ENCODE results near the gene SETD2. TPM values are rescaled to one million over a fixed set of nuclear protein-coding genes. Genes with fewer than 3 reads are reported as not detected.
"Not testable (repeated sequence)": the region's sequence is repeated elsewhere in the genome, so short reads cannot be mapped to it uniquely, and the experiment has no call there.

The SETD2 gene
- total RNA-seq, 1 donor from 2014 or later = 41.5 TPM

DNA sequence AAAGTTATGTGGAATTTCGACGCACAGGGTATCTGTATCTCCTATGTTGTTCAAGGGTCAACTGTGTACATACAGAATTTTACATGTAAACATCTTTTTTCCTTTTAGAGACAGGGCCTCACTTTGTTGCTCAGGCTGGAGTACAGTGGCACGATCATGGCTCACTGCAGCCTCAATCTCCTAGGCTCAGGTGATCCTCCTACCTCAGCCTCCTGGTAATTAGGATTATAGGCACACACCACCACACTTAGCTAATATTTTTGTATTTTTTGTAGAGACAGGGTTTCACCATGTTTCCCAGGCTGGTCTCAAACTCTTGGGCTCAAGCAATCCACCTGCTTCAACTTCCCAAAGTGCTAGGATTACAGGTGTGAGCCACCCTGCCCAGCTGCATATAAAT lies 97.7 kb downstream of the SETD2 start:
- H3K4me1 Mint-ChIP-seq; DNase-seq; H3K27ac Mint-ChIP-seq; intact Hi-C loops (cut with micrococcal nuclease); H3K4me3 Mint-ChIP-seq; H3K9me3 Mint-ChIP-seq; H3K27me3 Mint-ChIP-seq: not testable (repeated sequence)
- H3K36me3 Mint-ChIP-seq (ENCODE audit: low read depth) = peaks cover 33% of the 10 kb centered on the region

DNA sequence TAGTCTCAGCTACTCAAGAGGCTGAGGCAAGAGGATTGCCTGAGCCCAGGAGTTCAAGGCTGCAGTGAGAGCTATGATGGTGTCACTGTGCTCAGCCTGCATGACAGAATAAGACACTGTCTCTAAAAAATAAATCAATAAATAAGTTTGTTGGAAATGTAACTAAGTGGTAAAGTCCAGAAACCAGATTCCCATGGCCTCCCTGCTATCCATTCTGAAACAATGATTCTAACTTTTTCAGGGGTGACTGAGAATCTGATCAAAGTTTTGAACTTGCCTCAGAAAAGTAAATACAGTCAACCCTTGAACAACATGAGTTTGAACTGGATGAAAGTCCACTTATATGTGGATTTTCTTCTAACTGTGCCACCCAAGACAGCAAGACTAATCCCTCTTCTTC lies 98.2 kb downstream of the SETD2 start:
- no peak overlapping the region for H3K4me3 Mint-ChIP-seq
- no peaks in the 10 kb centered on the region for H3K4me1 Mint-ChIP-seq
- intact Hi-C loops (cut with micrococcal nuclease) = no loop called here
- no peaks in the 10 kb centered on the region for H3K9me3 Mint-ChIP-seq
- DNase-seq = no peak
- H3K27me3 Mint-ChIP-seq = no peaks in the 10 kb centered on the region
- no peak overlapping the region for H3K27ac Mint-ChIP-seq
- H3K36me3 Mint-ChIP-seq (ENCODE audit: low read depth) = peaks cover 35% of the 10 kb centered on the region

DNA sequence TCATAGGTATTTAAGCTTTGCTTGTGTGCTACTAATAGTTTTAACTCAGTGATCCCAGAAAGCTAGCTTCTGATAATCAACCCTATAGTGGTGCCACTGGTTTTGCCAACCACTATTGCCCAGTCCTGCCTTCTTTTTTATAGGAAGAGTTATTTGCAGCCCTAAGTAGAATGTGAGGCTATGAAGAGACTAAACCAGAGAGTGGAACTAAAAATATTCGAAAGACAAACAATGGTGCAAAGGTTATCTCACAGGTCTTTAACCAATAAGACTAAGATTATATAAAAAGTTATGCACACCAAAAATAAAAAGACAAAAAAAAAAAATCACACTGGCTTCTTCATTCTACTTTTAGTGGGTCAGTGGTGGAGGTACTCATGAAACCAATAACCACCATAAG lies 98.9 kb downstream of the SETD2 start:
- no peak overlapping the region for H3K27ac Mint-ChIP-seq

GRCh38 chr3:47057212-47057671 lies 106.7 kb downstream of the SETD2 start:
- Mint-ChIP-seq H3K9me3 (peaks cover 4% of the 10 kb centered on the region), H3K27me3 (no peaks in the 10 kb centered on the region), H3K4me3 (peak overlapping the region; percentile 29), H3K36me3 (ENCODE audit: low read depth) (peaks cover 47% of the 10 kb centered on the region), H3K27ac (peak overlapping the region; percentile 78), H3K4me1 (peaks cover 30% of the 10 kb centered on the region)
- DNase-seq = peak; percentile 85
- intact Hi-C loops (cut with micrococcal nuclease) = loop anchor here (1.0 to 5.0 kb wide), 2 partner anchors 38 to 105 kb away; partner anchors contain the start of gene SETD2

More for the DNA sequence above, 98.9 kb downstream of the SETD2 start:
- no peak overlapping the region for H3K4me3 Mint-ChIP-seq
- intact Hi-C loops (cut with micrococcal nuclease) = no loop called here
- H3K36me3 Mint-ChIP-seq (ENCODE audit: low read depth) = peaks cover 36% of the 10 kb centered on the region
- no peak for DNase-seq
- no peaks in the 10 kb centered on the region for H3K4me1 Mint-ChIP-seq
- no peaks in the 10 kb centered on the region for H3K9me3 Mint-ChIP-seq
- no peaks in the 10 kb centered on the region for H3K27me3 Mint-ChIP-seq

DNA sequence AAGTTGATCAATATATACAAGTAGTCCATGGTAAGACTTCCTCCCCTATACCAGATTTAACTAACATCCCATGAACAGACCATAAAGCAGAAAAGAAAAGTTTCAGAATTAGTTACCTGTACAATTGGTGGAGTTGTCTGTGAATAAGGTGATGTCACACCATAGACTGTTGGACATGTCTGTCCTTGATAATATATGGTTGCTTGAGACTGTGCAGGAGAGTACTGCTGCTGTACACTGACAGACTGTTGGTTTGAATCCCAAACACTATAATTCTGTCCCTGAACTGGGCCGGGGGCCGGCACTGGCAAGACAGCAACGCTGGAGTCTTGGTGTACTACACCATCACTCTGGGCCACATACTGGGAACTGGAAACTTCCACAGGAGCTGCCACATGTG lies 107.2 kb downstream of the SETD2 start:
- Mint-ChIP-seq H3K9me3 (peaks cover 4% of the 10 kb centered on the region), H3K4me3 (peak overlapping the region; percentile 29), H3K36me3 (ENCODE audit: low read depth) (peaks cover 43% of the 10 kb centered on the region), H3K4me1 (peaks cover 30% of the 10 kb centered on the region), H3K27ac (peak overlapping the region; percentile 78), H3K27me3 (no peaks in the 10 kb centered on the region)
- DNase-seq = no peak
- intact Hi-C loops (cut with micrococcal nuclease) = loop anchor here (1.0 to 5.0 kb wide), 2 partner anchors 37 to 106 kb away; partner anchors contain the start of gene SETD2

GRCh38 chr3:47054412-47054811 lies 109.5 kb downstream of the SETD2 start:
- H3K27ac Mint-ChIP-seq = peak overlapping the region; percentile 3
- intact Hi-C loops (cut with micrococcal nuclease) = no loop called here
- peaks cover 42% of the 10 kb centered on the region for H3K36me3 Mint-ChIP-seq (ENCODE audit: low read depth)
- no peaks in the 10 kb centered on the region for H3K27me3 Mint-ChIP-seq
- DNase-seq = no peak
- peaks cover 4% of the 10 kb centered on the region for H3K9me3 Mint-ChIP-seq
- H3K4me3 Mint-ChIP-seq = peak overlapping the region; percentile 0
- H3K4me1 Mint-ChIP-seq = peaks cover 30% of the 10 kb centered on the region

DNA sequence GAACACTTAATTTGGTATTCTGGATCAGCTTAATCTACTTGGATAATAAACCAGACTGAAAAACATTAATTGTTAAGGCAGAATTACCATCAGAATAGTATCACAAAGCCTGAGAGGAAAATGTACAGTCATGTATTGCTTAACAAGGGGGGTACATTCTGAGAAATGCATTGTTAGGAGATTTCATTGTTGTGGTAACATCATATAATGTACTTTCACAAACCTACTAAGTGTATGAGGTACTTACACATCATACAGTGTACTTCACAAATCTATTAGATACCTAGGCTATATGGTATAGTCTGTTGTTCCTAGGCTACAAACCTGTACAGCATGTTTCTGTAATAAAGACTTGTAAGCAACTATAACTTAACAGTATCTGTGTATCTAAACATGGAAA lies 116.2 kb downstream of the SETD2 start:
- Mint-ChIP-seq H3K36me3 (ENCODE audit: low read depth) (peaks cover 17% of the 10 kb centered on the region), H3K27ac (peak overlapping the region; percentile 25), H3K27me3 (no peaks in the 10 kb centered on the region), H3K9me3 (no peaks in the 10 kb centered on the region), H3K4me1 (peaks cover 3% of the 10 kb centered on the region), H3K4me3 (no peak overlapping the region)
- intact Hi-C loops (cut with micrococcal nuclease) = no loop called here
- DNase-seq = no peak

DNA sequence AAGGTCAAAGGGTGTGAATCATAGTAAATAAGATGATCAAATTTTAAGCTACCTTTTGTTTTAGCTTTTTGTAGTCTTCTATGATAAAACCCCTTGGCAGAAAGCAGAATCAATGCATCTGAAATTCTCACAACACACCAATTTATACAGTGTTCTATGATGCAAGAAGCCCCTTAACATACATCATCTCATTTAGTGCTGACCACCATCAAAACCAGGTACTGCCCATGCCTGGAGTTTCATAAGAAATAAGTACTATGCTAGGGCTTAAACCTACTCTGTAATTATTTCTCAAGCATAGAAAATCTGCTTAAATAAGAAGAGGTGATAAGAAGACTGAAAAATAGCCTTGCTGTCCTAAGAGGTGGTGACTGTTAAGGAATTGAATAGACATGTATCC lies 116.8 kb downstream of the SETD2 start:
- Mint-ChIP-seq H3K27ac (peak overlapping the region; percentile 25), H3K9me3 (no peaks in the 10 kb centered on the region)

GRCh38 chr3:47042231-47042791 lies 121.6 kb downstream of the SETD2 start:
- DNase-seq = no peak
- H3K4me3 Mint-ChIP-seq = no peak overlapping the region
- peak overlapping the region; percentile 18 for H3K27ac Mint-ChIP-seq
- no peaks in the 10 kb centered on the region for H3K27me3 Mint-ChIP-seq
- peaks cover 14% of the 10 kb centered on the region for H3K4me1 Mint-ChIP-seq
- peaks cover 4% of the 10 kb centered on the region for H3K9me3 Mint-ChIP-seq
- intact Hi-C loops (cut with micrococcal nuclease) = no loop called here
- peaks cover 38% of the 10 kb centered on the region for H3K36me3 Mint-ChIP-seq (ENCODE audit: low read depth)

More for the DNA sequence above, 116.8 kb downstream of the SETD2 start:
- H3K4me3 Mint-ChIP-seq = no peak overlapping the region
- peaks cover 22% of the 10 kb centered on the region for H3K36me3 Mint-ChIP-seq (ENCODE audit: low read depth)
- intact Hi-C loops (cut with micrococcal nuclease) = no loop called here
- DNase-seq = no peak
- peaks cover 3% of the 10 kb centered on the region for H3K4me1 Mint-ChIP-seq
- H3K27me3 Mint-ChIP-seq = no peaks in the 10 kb centered on the region

GRCh38 chr3:47041114-47041513 lies 122.8 kb downstream of the SETD2 start:
- Mint-ChIP-seq H3K4me1 (peaks cover 14% of the 10 kb centered on the region), H3K9me3 (peaks cover 6% of the 10 kb centered on the region), H3K27ac (no peak overlapping the region), H3K36me3 (ENCODE audit: low read depth) (peaks cover 43% of the 10 kb centered on the region), H3K4me3 (no peak overlapping the region), H3K27me3 (no peaks in the 10 kb centered on the region)
- no peak for DNase-seq
- intact Hi-C loops (cut with micrococcal nuclease) = no loop called here

- not testable (repeated sequence) for H3K4me3 Mint-ChIP-seq
These were observed 126.6 kb downstream of the SETD2 start for GRCh38 chr3:47037302-47037701.

GRCh38 chr3:47036145-47036544 lies 127.8 kb downstream of the SETD2 start:
- intact Hi-C loops (cut with micrococcal nuclease) = no loop called here
- H3K4me1 Mint-ChIP-seq = peaks cover 25% of the 10 kb centered on the region
- H3K27ac Mint-ChIP-seq = no peak overlapping the region
- H3K27me3 Mint-ChIP-seq = no peaks in the 10 kb centered on the region
- peaks cover 50% of the 10 kb centered on the region for H3K36me3 Mint-ChIP-seq (ENCODE audit: low read depth)
- peaks cover 6% of the 10 kb centered on the region for H3K9me3 Mint-ChIP-seq
- DNase-seq = no peak
- H3K4me3 Mint-ChIP-seq = no peak overlapping the region

More at GRCh38 chr3:47037302-47037701, 126.6 kb downstream of the SETD2 start:
- Mint-ChIP-seq H3K36me3 (ENCODE audit: low read depth) (peaks cover 51% of the 10 kb centered on the region), H3K27ac (peak overlapping the region; percentile 78), H3K4me1 (peaks cover 17% of the 10 kb centered on the region)
- DNase-seq; H3K27me3 Mint-ChIP-seq; intact Hi-C loops (cut with micrococcal nuclease); H3K9me3 Mint-ChIP-seq: not testable (repeated sequence)

GRCh38 chr3:47035645-47036044 lies 128.3 kb downstream of the SETD2 start:
- H3K4me3 Mint-ChIP-seq = no peak overlapping the region
- H3K27ac Mint-ChIP-seq = no peak overlapping the region
- H3K36me3 Mint-ChIP-seq (ENCODE audit: low read depth) = peaks cover 48% of the 10 kb centered on the region
- H3K27me3 Mint-ChIP-seq = no peaks in the 10 kb centered on the region
- peaks cover 30% of the 10 kb centered on the region for H3K4me1 Mint-ChIP-seq
- H3K9me3 Mint-ChIP-seq = peaks cover 6% of the 10 kb centered on the region
- intact Hi-C loops (cut with micrococcal nuclease) = no loop called here
- DNase-seq = no peak

- peaks cover 43% of the 10 kb centered on the region for H3K36me3 Mint-ChIP-seq (ENCODE audit: low read depth)
These were observed 128.9 kb downstream of the SETD2 start for GRCh38 chr3:47034868-47035489.

More at GRCh38 chr3:47034868-47035489, 128.9 kb downstream of the SETD2 start:
- Mint-ChIP-seq H3K4me1 (peaks cover 30% of the 10 kb centered on the region), H3K4me3 (no peak overlapping the region), H3K27me3 (no peaks in the 10 kb centered on the region), H3K9me3 (peaks cover 6% of the 10 kb centered on the region), H3K27ac (no peak overlapping the region)
- intact Hi-C loops (cut with micrococcal nuclease) = no loop called here
- no peak for DNase-seq
